Colonic mucosa (tissue), 4 donors: Measurements from ENCODE around the gene VAV2. TPM values are rescaled to one million over a fixed set of nuclear protein-coding genes. Genes with fewer than 3 reads are reported as not detected.

Experiments
- DNase-seq: peaks from one replicate; pipeline ENCODE4 v3.0.0-alpha.2; 2020
- H3K27ac ChIP-seq: fragments of 200-600 bp; one replicate; pipeline ENCODE4 v1.8.0; 2021
- H3K27me3 ChIP-seq: fragments of 200-600 bp; one replicate; pipeline ENCODE4 v1.8.0; 2021
- H3K36me3 ChIP-seq: fragments of 200-600 bp; one replicate; pipeline ENCODE4 v1.8.0; 2021
- H3K4me1 ChIP-seq: fragments of 200-600 bp; one replicate; pipeline ENCODE4 v1.8.0; 2021; ENCODE audit warnings: mild to moderate bottlenecking
- H3K4me3 ChIP-seq: fragments of 200-600 bp; one replicate; pipeline ENCODE4 v1.8.0; 2021
- H3K9ac ChIP-seq, 2 donors: one replicate each; pipeline ENCODE4 v1.7.0; 2013; ENCODE audit warnings: control low read depth in 2 of 2, low read depth in 2 of 2, low read length in 2 of 2
- H3K9me3 ChIP-seq: fragments of 200-600 bp; one replicate; pipeline ENCODE4 v1.8.0; 2021
- CTCF ChIP-seq: fragments of 200-600 bp; IDR thresholded peaks from one replicate; pipeline ENCODE4 v1.8.0; 2022; ENCODE audit warnings: antibody characterized with exemption, mild to moderate bottlenecking
- intact Hi-C: fragments of 100-400 bp; cut with DNase I; formaldehyde crosslinking; loops from one replicate; pipeline ENCODE4 v1.14.1; 2022
- total RNA-seq, 2 donors: library from RNA; stranded (reverse); fragmentation: NEBNext Ultra II Directional in 1 of 2; extraction: Animal tissue kit (Norgen Biotek cat#: 25700) in 1 of 2; gene quantifications; one replicate each; pipeline ENCODE4 v1.2.1, GENCODE V29; 2021
- donor health status: healthy.
- donor health status: DM: no; HTN: no; CAD: no.
- donor health status: DM: no; HTN: no; CAD: no.

The VAV2 gene
- total RNA-seq, 2 donors from 2014 or later, result 30.7 to 45.1 TPM

- no peak overlapping the region for H3K4me3 ChIP-seq
- intact Hi-C loops, result no loop called here
- H3K9me3 ChIP-seq, result no peaks in the 10 kb centered on the region
- no peaks in the 10 kb centered on the region for H3K4me1 ChIP-seq
- H3K36me3 ChIP-seq, result no peaks in the 10 kb centered on the region
- no peak for TF ChIP-seq CTCF
- no peak overlapping the region for H3K27ac ChIP-seq
- no peak for DNase-seq
- H3K27me3 ChIP-seq, result no peaks in the 10 kb centered on the region
- H3K9ac ChIP-seq, result no peak overlapping the region
These were observed 277.4 kb downstream of the VAV2 start for GRCh38 chr9:133714606-133715294.

GRCh38 chr9:133713960-133714495, 278.1 kb downstream of the VAV2 start:
- no peak overlapping the region for H3K4me3 ChIP-seq

GRCh38 chr9:133713150-133713959, 278.8 kb downstream of the VAV2 start:
- H3K36me3 ChIP-seq, result no peaks in the 10 kb centered on the region
- no peak for TF ChIP-seq CTCF
- H3K4me3 ChIP-seq, result no peak overlapping the region
- H3K27me3 ChIP-seq, result no peaks in the 10 kb centered on the region
- no peak for DNase-seq
- H3K9ac ChIP-seq, result no peak overlapping the region
- no peak overlapping the region for H3K27ac ChIP-seq
- intact Hi-C loops, result no loop called here
- H3K4me1 ChIP-seq, result no peaks in the 10 kb centered on the region
- H3K9me3 ChIP-seq, result no peaks in the 10 kb centered on the region

More at GRCh38 chr9:133713960-133714495, 278.1 kb downstream of the VAV2 start:
- DNase-seq, result no peak
- Histone ChIP-seq H3K36me3 (no peaks in the 10 kb centered on the region), H3K9ac (no peak overlapping the region), H3K4me1 (no peaks in the 10 kb centered on the region), H3K27ac (no peak overlapping the region), H3K9me3 (no peaks in the 10 kb centered on the region), H3K27me3 (no peaks in the 10 kb centered on the region)
- intact Hi-C loops, result no loop called here
- TF ChIP-seq CTCF, result no peak

- intact Hi-C loops, result no loop called here
- no peak for DNase-seq
- H3K36me3 ChIP-seq, result no peaks in the 10 kb centered on the region
- TF ChIP-seq CTCF, result no peak
- H3K9ac ChIP-seq, result no peak overlapping the region
- no peak overlapping the region for H3K4me3 ChIP-seq
- no peak overlapping the region for H3K27ac ChIP-seq
- no peaks in the 10 kb centered on the region for H3K27me3 ChIP-seq
- no peaks in the 10 kb centered on the region for H3K4me1 ChIP-seq
- no peaks in the 10 kb centered on the region for H3K9me3 ChIP-seq
These were observed 279.7 kb downstream of the VAV2 start for GRCh38 chr9:133712221-133713100.

Other genes starting within 250 kb of the VAV2 start
- 1 to 10 TPM; 5.2 to 6.9 TPM for gene BRD3OS, start 33.2 kb upstream of the VAV2 start, total RNA-seq
- 10 to 100 TPM; 26.8 to 50.9 TPM for gene BRD3, start 75.7 kb upstream of the VAV2 start, total RNA-seq
- 10 to 100 TPM; 22.6 to 38.2 TPM for gene WDR5, start 143.8 kb upstream of the VAV2 start, total RNA-seq
- 100 to 1,000 TPM in 1 of 2 donors, 10 to 100 TPM in 1; 23.0 to 104 TPM for gene RNU6ATAC, start 172.2 kb upstream of the VAV2 start, total RNA-seq